Activated B cell treated with CpG ODN at 0.5 μM for 24 hours (primary cell): ENCODE data around the gene CMTM7. TPM values are rescaled to one million over a fixed set of nuclear protein-coding genes. Genes with fewer than 3 reads are reported as not detected.
"Not testable (repeated sequence)": the region's sequence is repeated elsewhere in the genome, so short reads cannot be mapped to it uniquely, and the experiment has no call there.

Experiments used
- ATAC-seq: fragments of 200-7000 bp; cut with Tn5 transposase; one replicate; pipeline ENCODE4 v1.10.0; 2021; ENCODE audit warnings: low read depth, mild to moderate bottlenecking, moderate library complexity
- CTCF ChIA-PET: fragments of 350-600 bp; sonication (Branson Sonifier 250); formaldehyde crosslinking; loops from one replicate; lab custom pipeline; 2021; ENCODE audit warnings: antibody characterized with exemption; lab: Charles Lee
- POLR2A ChIA-PET: fragments of 350-600 bp; sonication (Branson Sonifier 250); formaldehyde crosslinking; loops from one replicate; lab custom pipeline; 2021; ENCODE audit warnings: antibody characterized with exemption; lab: Charles Lee
- DNase-seq: peaks from one replicate; pipeline ENCODE4 v3.0.0; 2022
- H3K27ac Mint-ChIP-seq: one replicate; pipeline ENCODE4 v1.8.0; 2020; ENCODE audit warnings: mixed read lengths
- H3K27me3 Mint-ChIP-seq: one replicate; pipeline ENCODE4 v1.8.0; 2021; ENCODE audit warnings: mixed read lengths
- H3K36me3 Mint-ChIP-seq: one replicate; pipeline ENCODE4 v1.8.0; 2021; ENCODE audit warnings: low read depth, mixed read lengths
- H3K4me1 Mint-ChIP-seq: one replicate; pipeline ENCODE4 v1.8.0; 2021; ENCODE audit warnings: mixed read lengths
- H3K4me3 Mint-ChIP-seq: one replicate; pipeline ENCODE4 v1.8.0; 2020; ENCODE audit warnings: mild to moderate bottlenecking, mixed read lengths
- H3K9me3 Mint-ChIP-seq: one replicate; pipeline ENCODE4 v1.8.0; 2020; ENCODE audit warnings: mixed read lengths
- intact Hi-C: fragments of 100-400 bp; cut with micrococcal nuclease; formaldehyde crosslinking; loops from one replicate; pipeline ENCODE4 v1.15.1; 2024
- total RNA-seq: library from RNA; stranded (reverse); gene quantifications from 2 replicates; pipeline ENCODE4 v1.2.3, GENCODE V29; 2022
- TF ChIP-seq, protein P1 (sequence below): fragments of 200-600 bp; IDR thresholded peaks from one replicate; pipeline ENCODE4 v1.8.0; 2022; ENCODE audit warnings: antibody characterized with exemption, mild to moderate bottlenecking

CMTM7 gene
- total RNA-seq, 1 donor from 2014 or later = 82.1 TPM

DNA sequence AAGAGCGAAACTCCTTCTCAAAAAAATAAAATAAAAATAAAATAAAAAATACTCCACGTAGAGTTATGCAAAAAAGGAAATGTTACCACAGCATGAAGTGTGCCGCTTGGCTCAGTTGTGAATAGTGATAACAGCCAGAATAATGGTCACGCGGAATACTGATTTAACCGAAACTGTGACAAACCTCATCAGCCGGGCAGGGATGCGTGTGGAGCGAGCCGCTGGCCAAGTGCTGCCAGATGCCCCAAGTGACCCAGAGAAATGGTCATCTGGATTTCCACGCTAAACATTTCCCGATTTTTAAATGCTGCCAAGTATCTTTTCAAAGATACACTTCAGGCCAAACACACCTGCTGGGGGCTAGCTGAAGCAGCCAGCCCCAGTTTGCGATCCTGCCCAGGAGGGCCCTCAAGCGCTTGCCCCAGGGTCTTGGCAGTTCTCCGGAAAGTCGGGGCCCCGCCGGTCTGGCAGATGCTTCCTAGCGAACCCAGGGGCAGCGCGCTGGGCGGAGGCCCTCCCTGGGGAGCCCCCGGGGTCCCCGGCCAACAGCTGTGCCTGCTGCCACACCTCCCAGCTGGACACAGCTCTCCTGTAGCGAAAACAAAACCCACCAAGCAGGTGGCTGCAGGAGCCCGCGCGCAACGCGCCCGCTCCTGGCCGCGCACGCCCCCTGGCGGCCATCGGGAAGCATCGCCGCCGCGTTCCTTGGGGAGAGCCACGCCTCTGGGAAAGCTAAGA lies 75.8 kb downstream of the CMTM7 start:
- DNase-seq (peak; percentile 84), ATAC-seq (peak; percentile 79)
- intact Hi-C loops = loop anchor here (1.0 to 2.0 kb wide), 9 partner anchors 9 to 289 kb away; partner anchors contain the start of gene CMTM7
- peaks cover 62% of the 10 kb centered on the region for H3K4me1 Mint-ChIP-seq
- H3K27ac Mint-ChIP-seq = peak overlapping the region; percentile 84
- no peaks in the 10 kb centered on the region for H3K9me3 Mint-ChIP-seq
- peak overlapping the region; percentile 56 for H3K4me3 Mint-ChIP-seq
- CTCF ChIA-PET = interaction anchor here (0.6 to 6.8 kb wide), 42 partner anchors 10 to 743 kb away, joined by 3 to 174 read pairs (median 5); partner anchors contain the start of genes CMTM6 and CMTM7
- peaks cover 51% of the 10 kb centered on the region for H3K36me3 Mint-ChIP-seq
- H3K27me3 Mint-ChIP-seq = no peaks in the 10 kb centered on the region
- TF ChIP-seq, protein P1, sequence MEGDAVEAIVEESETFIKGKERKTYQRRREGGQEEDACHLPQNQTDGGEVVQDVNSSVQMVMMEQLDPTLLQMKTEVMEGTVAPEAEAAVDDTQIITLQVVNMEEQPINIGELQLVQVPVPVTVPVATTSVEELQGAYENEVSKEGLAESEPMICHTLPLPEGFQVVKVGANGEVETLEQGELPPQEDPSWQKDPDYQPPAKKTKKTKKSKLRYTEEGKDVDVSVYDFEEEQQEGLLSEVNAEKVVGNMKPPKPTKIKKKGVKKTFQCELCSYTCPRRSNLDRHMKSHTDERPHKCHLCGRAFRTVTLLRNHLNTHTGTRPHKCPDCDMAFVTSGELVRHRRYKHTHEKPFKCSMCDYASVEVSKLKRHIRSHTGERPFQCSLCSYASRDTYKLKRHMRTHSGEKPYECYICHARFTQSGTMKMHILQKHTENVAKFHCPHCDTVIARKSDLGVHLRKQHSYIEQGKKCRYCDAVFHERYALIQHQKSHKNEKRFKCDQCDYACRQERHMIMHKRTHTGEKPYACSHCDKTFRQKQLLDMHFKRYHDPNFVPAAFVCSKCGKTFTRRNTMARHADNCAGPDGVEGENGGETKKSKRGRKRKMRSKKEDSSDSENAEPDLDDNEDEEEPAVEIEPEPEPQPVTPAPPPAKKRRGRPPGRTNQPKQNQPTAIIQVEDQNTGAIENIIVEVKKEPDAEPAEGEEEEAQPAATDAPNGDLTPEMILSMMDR = peak; percentile 90
- POLR2A ChIA-PET = interaction anchor here (0.8 to 4.6 kb wide), 23 partner anchors 8 to 172 kb away, joined by 3 to 63 read pairs (median 6); partner anchors contain the start of genes CMTM6, CMTM7 and DYNC1LI1

DNA sequence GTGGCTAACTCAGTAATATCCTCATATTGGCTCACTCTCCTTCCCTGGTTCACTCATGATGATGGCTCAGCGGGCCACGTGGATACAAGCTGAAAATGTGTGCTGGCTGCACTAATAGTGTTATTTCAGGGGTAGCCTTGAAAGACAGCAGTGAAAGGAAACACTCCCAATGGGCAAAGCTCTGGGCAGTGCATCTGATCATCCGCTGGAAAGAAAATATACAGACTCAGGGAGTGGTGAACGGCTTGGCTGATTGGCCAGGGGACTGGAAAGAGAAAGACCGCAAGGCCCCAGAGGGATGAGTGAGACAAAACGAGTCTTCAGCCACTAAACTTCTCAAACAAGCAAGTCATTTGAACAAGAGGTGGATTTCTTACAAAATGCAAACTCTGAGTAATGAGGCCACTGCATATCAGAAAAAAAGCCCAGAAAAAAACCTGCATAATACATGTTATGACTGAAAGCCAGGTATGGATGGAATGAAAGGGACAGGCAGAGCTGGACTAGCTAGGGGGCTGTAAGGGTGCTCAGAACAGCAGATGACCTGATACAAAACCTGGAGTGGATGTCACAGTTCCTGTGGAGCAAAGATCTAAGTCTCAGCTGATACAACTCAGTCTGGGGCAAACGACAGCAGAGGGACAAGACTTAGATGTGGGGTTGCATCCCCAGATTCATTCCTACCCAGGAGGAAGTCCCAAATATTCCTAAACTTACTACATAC lies 77.7 kb downstream of the CMTM7 start:
- Mint-ChIP-seq H3K4me3 (peak overlapping the region; percentile 25), H3K27me3 (no peaks in the 10 kb centered on the region), H3K36me3 (peaks cover 63% of the 10 kb centered on the region), H3K27ac (peak overlapping the region; percentile 84), H3K9me3 (no peaks in the 10 kb centered on the region), H3K4me1 (peaks cover 67% of the 10 kb centered on the region)
- ChIA-PET POLR2A (interaction anchor here (0.7 to 4.6 kb wide), 11 partner anchors 10 to 599 kb away, joined by 3 to 63 read pairs (median 3); partner anchors contain the start of gene CMTM7), CTCF (interaction anchor here (0.6 to 6.8 kb wide), 11 partner anchors 12 to 172 kb away, joined by 3 to 174 read pairs (median 20); no protein-coding TSS in a partner anchor)
- intact Hi-C loops = loop anchor here (2.0 kb wide), 2 partner anchors 15 to 291 kb away; no protein-coding TSS in a partner anchor
- DNase-seq (no peak), ATAC-seq (peak; percentile 2)
- TF ChIP-seq, protein P1 = no peak

DNA sequence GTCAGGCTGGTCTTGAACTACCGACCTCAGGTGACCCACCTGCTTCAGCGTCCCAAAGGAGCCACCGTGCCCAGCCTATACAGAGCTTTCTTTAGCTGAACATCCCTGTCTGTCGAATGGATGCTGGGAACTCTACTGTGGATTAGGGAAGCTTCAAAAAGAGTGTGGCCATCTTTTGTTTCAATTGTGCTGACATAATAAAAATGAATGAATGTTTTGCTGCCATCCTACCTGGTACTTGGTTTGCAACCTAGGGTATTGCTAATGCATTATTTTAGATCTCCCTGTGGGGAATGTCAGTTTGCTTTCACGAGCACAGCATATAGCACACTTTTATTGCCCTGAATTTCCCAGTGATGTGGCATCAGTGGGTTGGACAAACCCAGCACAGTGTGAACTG lies 78.7 kb downstream of the CMTM7 start:
- peaks cover 64% of the 10 kb centered on the region for H3K36me3 Mint-ChIP-seq
- no peak overlapping the region for H3K4me3 Mint-ChIP-seq
- ChIA-PET POLR2A (interaction anchor here (0.6 to 4.6 kb wide), 12 partner anchors 10 to 600 kb away, joined by 3 to 63 read pairs (median 3); partner anchors contain the start of gene CMTM7), CTCF (interaction anchor here (1.3 to 6.8 kb wide), 7 partner anchors 12 to 173 kb away, joined by 4 to 174 read pairs (median 43); no protein-coding TSS in a partner anchor)
- H3K27me3 Mint-ChIP-seq = no peaks in the 10 kb centered on the region
- intact Hi-C loops = loop anchor here (2.0 kb wide), 1 partner anchor 32 kb away; the partner anchor contains the start of gene CMTM6
- peak overlapping the region; percentile 84 for H3K27ac Mint-ChIP-seq
- TF ChIP-seq, protein P1 = no peak
- no peak for DNase-seq
- H3K9me3 Mint-ChIP-seq = no peaks in the 10 kb centered on the region
- peaks cover 68% of the 10 kb centered on the region for H3K4me1 Mint-ChIP-seq
- no peak for ATAC-seq

DNA sequence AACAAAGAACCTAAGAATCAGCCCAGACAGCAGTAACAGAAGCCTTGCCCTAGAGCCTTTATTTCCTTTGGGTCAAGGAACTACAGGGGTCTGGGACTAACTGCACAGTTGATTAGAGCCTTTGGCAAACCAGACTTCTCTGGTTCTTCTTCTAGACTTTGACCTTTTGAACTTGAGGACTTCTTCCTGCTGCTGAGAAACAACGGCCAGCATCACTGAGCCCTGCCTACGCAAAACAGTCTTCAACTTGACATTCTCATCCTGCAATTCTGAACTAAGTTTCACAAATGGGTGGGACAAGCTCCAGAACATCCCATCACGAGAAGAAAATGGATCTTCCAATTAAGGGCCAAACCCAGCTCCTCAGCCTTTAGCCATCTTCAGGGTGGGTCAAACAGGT lies 79.6 kb downstream of the CMTM7 start:
- intact Hi-C loops = loop anchor here (2.0 kb wide), 1 partner anchor 32 kb away; the partner anchor contains the start of gene CMTM6
- Mint-ChIP-seq H3K27ac (peak overlapping the region; percentile 53), H3K36me3 (peaks cover 60% of the 10 kb centered on the region), H3K4me1 (peaks cover 63% of the 10 kb centered on the region), H3K4me3 (no peak overlapping the region), H3K27me3 (no peaks in the 10 kb centered on the region), H3K9me3 (no peaks in the 10 kb centered on the region)
- POLR2A ChIA-PET = interaction anchor here (1.0 to 4.6 kb wide), 2 partner anchors 30 to 80 kb away, joined by 5 to 21 read pairs; partner anchors contain the start of gene CMTM7
- CTCF ChIA-PET = interaction anchor here (2.1 to 6.8 kb wide), 3 partner anchors 51 to 174 kb away, joined by 4 to 174 read pairs (median 49); no protein-coding TSS in a partner anchor
- no peak for DNase-seq
- TF ChIP-seq, protein P1 = no peak
- no peak for ATAC-seq

DNA sequence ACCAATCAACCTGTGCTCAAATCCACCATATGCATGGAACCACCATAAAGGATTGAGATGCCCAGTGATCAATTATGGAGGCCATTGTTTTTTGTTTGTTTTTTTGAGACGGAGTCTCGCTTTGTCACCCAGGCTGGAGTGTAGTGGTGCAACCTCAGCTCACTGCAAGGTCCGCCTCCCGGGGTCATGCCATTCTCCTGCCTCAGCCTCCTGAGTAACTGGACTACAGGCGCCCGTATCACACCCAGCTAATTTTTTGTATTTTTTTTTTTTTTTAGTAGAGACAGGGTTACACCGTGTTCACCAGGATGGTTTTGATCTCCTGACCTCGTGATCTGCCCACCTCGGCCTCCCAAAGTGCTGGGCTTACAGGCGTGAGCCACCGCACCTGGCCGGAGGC lies 80.5 kb downstream of the CMTM7 start:
- H3K4me3 Mint-ChIP-seq, ATAC-seq, H3K27me3 Mint-ChIP-seq, H3K9me3 Mint-ChIP-seq, intact Hi-C loops, H3K27ac Mint-ChIP-seq, DNase-seq, POLR2A ChIA-PET: not testable (repeated sequence)
- CTCF ChIA-PET = interaction anchor here (6.8 kb wide), 1 partner anchor 99 kb away, joined by 174 read pairs; no protein-coding TSS in a partner anchor
- peaks cover 66% of the 10 kb centered on the region for H3K36me3 Mint-ChIP-seq
- H3K4me1 Mint-ChIP-seq = peaks cover 64% of the 10 kb centered on the region
